GM19351 (cell line): ENCODE results near the gene ATG4A.

Experiments
- ATAC-seq: cut with Tn5 transposase; IDR thresholded peaks from one replicate; pipeline ENCODE4 v1.9.1; 2021; ENCODE audit warnings: mild to moderate bottlenecking, moderate library complexity; ENCODE audit not compliant: unreplicated experiment

Gene ATG4A, protein sequence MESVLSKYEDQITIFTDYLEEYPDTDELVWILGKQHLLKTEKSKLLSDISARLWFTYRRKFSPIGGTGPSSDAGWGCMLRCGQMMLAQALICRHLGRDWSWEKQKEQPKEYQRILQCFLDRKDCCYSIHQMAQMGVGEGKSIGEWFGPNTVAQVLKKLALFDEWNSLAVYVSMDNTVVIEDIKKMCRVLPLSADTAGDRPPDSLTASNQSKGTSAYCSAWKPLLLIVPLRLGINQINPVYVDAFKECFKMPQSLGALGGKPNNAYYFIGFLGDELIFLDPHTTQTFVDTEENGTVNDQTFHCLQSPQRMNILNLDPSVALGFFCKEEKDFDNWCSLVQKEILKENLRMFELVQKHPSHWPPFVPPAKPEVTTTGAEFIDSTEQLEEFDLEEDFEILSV

DNA sequence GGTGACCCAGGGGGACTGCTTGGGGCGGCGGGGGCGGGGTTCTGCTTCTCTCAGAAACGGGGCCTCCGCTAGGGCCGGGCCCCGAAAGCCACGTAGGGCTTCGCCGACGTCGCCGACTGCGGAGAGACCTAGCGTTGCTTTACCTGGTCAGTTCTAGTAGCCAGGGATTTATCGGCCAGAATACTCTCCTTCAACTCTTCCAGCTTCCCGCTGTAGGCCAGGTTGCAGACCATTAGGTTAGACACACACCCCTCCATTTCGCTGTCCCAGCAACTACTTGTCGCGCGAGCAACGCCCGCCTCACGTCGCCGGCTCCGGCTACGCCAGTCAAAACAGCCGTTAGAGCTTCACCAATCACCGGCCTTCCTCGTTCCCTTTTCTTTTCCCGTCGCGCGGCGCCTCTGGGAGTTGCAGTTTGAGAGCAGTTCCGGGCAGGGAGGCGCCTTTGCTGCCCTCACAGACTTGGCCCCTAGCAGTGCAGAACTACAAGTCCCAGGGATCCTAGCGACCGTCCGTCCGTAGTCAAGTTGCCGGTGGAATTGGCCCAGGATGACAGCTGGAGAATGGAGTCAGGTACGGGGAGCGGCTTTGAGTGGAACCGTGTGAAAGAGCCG, at the start of gene ATG4A, which contains the start of gene PSMD10:
Gene ATG4A, plus strand, starts transcription at position 515 of the 614 bp plus-strand sequence. Its CDS starts 49 bp downstream, at position 564.
Gene PSMD10, minus strand, starts transcription at position 279 of the 614 bp plus-strand sequence. Its CDS starts 22 bp downstream, at position 257.
- peak; percentile 91 for ATAC-seq

DNA sequence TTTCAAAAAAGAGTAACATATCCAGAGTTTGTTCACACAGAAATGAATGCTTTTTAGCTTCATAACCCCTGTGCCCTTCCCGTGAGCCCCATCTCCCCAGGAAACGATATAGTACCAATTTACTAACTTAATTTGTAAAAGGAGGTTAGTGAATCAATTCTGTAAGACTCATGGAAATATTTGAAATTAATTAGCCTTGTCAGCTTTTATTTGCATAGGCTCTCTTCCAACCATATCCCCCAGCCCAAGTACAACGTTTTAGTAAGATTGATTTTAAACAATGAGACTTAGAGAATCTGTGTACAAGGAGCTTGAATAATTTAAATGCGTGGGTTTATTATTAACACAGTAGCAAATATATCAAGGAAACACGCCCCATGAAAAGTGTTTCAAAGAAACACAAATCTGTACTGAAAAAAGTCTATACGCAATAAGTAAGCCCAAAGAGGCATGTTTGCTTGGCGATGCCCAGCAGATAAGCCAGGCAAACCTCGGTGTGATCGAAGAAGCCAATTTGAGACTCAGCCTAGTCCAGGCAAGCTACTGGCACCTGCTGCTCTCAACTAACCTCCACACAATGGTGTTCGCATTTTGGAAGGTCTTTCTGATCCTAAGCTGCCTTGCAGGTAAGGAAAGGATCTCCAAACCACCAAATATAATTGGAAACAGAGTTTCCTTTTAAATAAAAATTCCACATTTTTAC, 46.9 kb upstream of the ATG4A start, which contains the start of gene VSIG1:
Gene VSIG1, plus strand, starts transcription at position 512 of the 703 bp plus-strand sequence. Its CDS starts 66 bp downstream, at position 578.
- ATAC-seq, result no peak

DNA sequence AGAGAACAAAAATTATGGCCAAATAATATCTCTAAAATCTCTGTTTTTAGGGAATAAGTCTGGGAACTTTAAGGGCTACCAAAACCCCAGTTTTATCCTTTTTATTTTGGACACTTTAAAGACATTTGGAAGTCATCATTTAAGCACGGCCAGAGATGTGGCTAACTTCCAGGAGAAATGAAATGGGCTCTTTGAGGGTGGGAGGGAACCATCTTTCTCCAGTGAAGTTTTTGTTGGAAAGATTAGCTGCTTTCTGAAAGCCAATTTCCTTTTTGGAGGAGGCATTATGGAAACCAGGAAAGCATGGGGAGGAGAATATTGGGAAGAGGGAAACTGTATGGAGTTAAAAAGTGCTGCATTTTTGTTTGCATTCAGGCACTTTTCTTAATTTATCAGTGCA, 41.9 kb upstream of the ATG4A start:
- ATAC-seq, result no peak

DNA sequence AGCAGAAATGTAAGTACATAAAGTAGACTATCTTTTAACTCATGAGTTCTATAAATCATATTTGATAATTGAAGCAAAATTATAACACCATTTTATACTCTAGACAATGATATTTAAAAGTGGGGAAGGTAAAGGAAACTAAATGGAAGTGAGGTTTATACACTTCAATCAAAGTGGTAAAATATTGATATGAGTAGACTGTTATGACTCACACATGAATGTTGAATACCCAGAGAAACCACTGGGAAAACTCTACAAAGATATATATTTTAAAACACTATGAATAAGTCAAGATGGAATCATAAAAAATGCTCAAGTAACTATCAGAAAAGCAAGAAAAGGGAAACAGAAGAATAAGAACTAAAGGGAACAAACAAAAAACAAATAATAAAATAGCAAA, 38.4 kb upstream of the ATG4A start:
- ATAC-seq, result peak; percentile 66

DNA sequence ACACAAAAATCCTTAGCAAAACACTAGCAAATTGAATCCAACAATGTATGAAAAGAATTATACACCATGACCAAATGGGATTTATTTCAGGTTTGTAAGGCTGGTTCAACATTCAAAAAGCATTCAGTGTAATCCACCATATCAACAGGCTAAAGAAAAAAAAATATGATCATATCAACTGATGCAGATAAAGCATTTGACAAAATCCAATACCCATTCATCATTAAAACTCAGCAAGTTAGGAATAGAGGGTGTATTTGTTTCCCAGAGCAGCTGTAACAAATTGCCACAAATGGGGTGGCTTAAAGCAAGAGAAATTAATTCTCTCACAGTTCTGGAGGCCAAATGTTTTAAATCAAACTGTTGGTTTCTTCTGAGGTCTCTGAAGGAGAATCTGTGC, 36.0 kb upstream of the ATG4A start:
- no peak for ATAC-seq

DNA sequence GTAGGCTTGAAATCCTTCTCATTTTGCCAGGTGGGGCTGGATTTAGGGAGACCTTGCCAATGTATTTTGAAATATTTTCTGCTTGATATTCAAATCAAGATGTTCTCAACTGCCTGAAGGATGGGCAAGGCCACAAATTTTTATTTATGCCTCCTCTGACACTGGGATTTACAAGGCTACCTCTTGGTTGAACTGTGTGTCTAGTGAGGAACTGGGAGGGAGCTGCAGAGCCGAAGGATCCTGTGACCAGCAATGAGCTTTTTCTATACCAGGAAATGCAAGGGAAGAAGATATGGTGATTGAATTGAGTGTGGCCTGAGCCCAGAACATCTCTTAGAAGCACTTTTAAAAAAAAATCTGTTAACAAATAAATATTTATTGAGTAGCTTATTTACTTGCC, 31.8 kb upstream of the ATG4A start:
- ATAC-seq, result no peak

DNA sequence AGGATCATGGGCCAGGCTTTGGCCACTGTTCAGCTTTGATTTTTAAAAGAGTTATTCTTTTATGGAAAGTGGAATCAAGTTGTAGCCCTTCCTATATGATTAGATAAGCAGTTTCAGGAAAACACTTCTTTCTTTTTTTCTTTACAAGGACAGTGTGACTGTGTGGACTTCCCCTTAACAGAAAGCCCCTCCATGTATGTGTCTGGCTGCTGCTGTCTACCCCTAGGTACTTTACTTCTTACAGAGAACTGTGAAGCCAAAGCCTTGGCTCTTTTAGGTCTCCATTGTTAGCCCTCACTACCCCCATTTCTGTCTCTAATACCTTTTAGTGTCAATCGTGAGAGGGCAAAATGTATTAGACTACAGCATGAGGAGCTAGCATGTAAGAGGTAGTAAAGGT, 27.6 kb upstream of the ATG4A start:
- no peak for ATAC-seq

DNA sequence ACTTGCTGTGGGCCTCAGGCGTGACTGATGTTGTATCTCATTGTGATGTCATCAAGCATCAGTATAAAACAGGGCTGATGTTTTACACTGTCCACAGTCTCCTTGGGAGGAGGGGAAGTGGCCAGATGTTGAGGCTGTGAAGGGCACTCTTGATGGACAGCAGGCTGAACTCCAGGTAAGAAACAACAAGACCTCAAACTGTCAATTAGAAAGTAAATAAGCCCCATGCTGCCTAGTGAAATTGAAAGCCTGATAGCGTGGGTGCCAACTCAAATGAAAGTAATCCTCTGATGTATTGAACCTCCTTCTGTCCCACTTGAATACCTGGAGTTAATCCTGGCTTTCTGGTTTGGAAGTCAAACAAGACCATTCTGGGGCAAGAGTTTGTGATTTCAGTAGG, 27.0 kb upstream of the ATG4A start:
- ATAC-seq, result peak; percentile 71

DNA sequence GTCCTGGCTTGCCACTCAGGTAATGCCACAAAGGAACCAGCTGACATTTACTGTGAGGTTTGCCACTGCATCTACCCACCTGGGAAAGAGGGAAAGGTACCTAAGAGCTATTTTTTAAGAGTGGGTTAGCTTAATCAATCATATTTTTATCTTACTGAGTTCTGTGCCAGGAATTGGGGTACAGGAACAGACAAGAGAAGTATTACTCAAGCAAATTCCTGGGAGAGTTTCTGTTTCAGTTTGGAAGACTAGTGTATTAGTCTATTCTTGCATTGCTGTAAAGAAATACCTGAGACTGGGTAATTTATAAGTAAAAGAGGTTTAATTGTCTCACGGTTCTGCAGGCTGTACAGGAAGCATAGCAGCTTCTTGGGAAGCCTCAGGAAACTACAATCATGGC, 23.5 kb upstream of the ATG4A start:
- ATAC-seq, result no peak

DNA sequence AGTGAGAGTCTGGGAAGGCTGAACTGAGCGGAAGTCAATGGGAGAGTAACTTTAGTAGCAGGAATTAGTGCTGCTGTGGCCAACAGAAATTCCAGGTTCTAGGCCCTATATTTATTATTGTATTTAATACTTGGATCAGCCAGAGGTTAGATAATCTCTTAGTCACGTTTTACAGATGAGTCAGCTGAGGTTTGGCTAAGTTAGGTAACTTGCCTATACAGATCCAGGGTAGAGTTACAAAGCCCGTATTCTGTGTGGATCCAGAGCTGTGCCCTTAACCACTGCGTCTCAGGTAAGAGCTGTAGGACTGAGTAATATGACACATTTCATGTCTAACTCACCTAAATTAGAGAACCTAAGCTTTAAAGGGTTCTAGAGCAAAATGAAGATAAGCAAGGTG, 20.7 kb upstream of the ATG4A start:
- ATAC-seq, result no peak

DNA sequence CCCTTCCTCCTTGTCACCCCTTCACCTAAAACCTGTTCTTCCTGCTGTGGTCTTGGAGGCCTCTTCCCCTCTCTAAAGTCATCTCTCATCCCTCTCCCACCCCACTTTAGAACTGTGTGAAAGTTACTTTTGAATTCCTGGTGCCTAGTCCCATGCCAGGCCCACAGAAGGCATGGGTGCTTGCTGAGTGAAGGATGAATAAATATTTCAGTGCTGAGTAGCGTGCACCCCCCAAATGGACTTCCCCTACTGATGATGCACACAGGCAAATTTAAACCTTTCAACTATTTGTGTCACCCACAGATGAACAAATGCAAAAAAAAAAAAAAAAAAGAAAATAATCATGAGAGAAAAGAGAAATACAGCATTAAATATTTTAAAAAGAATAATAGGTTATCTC, 20.0 kb upstream of the ATG4A start:
- no peak for ATAC-seq

DNA sequence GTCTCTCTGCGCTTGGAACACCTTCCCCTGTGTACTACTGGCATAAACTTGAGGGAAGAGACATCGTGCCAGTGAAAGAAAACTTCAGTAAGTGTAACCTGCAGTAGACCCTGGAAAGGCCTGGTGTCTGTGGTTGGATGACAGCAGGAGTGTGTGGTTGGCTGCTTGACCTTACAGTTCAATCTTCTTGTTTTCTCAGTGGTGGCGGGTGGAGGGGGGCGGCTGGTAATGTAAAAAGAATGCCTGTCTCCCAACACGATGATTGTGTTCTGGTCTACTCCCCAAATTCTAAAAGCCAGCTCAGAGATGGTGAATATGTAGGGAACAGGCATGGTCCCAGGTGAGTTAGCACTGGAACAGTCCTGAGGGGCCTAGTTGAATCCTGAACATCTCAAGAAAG, 18.8 kb upstream of the ATG4A start:
- ATAC-seq, result no peak

DNA sequence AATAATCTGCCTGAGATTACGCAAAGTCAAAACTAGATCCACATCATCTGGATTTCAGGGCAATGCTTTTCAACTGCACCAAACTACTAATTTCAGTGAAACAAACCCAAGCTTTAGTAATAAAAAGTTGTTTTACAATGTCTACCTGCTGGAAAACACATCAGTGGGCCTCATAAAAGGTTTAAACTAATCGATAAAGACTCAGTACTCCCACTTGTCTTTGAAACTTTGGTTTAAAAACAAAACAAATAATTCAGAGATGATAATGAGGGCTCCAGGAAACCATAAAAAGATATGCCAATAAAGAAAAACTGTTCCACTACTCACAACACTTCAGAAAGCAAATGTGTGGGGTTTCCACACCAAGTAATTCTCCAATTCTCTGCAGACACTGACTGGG, 10.5 kb upstream of the ATG4A start:
- ATAC-seq, result no peak

DNA sequence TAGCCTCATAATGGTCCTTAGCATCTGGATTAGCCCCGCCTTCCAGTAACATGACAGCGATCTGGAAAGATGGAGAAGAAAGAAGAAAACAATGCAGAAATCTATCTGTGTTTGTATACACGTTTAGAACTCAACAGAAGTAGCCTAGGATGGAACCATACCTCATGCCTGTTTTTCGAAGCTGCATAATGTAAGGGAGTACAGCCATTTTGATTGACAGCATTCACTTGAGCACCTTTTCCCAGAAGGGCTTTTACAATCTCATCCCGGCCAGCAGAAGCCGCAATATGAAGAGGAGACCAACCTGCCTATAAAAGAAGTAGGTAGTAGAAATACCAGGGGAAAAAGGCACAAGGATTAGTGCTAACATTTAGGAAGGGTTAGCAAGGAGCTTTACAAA, 3.8 kb upstream of the ATG4A start:
- no peak for ATAC-seq

DNA sequence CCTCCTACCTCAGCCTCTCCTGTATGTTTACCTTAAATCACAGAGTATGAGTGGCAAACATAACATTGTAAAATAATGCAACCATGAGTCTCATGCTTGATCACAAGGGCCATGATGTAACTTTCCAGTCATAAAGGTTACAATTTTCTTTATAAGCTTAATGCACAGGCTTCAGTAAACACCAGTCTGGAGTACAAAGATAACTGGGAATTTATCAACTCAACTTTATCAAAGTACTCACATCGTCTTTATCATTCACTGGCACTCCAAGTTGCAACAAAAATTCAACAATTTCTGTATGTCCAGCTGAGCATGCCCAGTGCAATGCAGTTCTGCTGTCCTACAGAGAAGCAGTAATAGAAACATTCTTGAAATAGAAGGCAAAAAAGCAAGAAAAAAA, 3.1 kb upstream of the ATG4A start:
- ATAC-seq, result no peak

DNA sequence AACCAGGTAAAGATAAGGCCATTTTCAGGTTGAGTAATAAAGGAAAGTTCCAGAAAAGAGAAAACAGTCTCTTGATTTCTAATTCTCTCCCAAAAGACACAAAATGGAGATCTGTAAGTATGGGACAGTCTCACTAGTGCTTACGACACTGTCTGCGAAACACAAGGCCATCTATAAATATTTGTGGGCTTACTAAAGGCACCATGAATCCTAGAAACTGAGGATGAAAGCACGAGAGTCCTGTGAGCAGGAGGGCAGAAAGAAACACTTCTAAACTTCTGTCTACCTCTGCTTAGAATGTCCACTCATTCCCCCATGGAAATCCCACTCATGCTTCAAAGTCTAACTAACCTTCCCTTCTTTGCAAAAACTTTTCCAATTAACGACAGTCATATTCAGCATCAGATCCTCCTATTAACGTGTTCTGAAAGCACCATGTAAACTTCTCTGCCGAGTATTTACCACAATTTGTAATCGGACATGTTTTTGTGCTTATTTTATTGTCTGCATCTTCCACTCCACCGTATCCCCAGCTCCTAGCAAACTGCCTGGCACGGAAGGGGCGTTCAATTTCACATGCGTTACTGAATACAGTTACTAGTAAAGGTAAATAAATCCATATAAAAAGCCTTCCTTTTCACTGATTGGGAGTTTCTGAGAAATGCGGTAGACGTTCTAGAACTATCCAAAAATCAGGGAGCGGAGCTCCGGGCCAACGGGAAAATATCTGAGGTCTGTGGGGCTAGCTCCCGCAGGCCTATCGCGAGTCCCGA, 901 bp upstream of the ATG4A start:
- ATAC-seq, result no peak

DNA sequence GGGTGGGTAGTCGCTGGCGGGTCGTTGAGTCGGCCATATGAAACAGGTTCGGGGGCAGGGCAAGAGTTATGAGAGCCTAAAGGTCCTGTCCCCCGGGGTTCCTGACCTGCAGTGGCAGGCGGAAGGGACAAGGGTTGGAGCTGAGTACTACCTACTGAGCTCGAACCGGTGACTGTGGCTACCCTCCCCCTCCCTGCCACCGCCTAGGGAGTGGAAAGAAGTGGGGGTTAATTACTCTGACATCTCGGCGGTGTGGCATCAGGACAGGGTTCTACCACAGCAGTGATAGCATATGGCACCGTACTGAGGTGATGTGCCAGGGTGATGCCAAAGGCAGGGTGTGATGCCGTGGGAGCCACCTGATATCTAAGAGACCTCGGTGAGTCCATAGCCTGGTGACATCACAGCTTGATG, 307 bp downstream of the ATG4A start:
- peak; percentile 41 for ATAC-seq

DNA sequence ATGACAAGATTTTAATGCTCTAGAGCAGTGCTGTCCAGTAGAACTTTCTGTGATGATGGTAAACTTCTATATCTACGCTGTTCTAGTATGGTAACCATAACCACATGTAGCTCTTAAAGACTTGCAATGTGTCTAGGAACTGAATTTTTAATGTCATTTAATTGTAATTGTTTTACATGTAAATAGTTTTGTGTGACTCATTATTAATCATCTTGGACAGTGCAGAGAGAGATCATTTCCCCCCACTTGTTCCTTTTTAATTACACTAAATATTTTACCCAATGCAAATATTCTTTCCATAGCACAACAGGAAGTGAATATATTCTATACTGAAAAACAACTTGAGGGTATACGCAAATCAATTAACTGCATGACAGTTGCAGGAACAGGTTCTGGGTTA, 5.8 kb downstream of the ATG4A start:
- ATAC-seq, result no peak

DNA sequence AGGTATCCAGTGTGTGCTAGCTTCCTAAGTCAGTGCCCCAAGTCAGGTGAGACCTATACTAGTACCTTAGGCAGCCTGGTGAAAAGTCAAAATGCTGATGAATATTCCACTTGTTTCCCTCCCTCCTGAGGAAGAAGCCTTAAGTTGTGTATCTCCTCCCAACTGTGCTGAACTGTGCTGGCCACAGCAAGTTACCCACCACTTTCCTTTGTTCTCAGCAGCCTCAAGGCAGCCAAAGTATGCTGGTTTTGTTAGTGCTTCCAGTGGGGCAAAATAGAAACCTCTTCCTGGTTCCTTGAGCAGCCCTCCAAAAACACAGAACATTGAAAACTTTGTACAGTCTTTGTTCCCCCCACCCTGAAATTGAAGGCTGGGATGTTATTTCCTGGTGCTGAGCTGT, 13.9 kb downstream of the ATG4A start:
- no peak for ATAC-seq

DNA sequence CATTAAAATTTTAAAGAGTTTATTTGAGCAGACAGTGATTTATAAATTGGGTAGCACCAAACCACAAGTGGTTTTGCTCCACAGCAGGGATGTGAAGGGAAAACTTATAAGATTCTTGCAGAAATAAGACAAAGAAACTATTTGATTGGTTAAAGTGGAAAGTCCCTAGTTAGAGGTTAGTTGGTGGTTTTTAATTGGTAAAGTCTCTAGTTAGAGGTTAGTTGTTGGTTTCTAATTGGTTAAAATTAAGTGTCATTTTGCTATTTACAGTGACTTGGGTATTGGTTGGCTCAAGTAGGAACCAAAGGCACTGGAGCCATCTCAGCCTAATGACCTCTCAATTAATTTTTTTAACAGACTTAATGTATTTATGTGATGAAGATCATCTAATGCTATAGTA, 23.0 kb downstream of the ATG4A start:
- no peak for ATAC-seq

DNA sequence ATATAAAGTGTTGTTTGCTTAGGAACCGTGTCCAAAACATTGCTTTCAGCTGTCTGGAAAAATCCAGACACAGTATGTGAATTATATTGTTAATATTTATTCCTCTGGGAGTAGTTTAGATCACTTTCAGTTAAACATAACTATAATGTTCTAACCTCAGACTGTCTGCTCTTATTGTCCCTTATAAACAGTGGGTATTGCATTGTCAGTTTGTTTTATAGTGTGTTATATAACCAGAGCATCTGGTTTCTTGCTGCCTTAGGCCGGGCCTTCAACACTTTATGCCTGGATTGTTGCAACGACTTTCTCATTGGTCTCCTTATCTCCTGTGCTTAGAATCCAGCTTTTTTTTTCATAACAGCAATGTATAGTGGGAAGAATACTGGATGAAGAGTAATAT, 26.4 kb downstream of the ATG4A start:
- no peak for ATAC-seq
